Measurements from ENCODE around the gene MAP7.

DNA sequence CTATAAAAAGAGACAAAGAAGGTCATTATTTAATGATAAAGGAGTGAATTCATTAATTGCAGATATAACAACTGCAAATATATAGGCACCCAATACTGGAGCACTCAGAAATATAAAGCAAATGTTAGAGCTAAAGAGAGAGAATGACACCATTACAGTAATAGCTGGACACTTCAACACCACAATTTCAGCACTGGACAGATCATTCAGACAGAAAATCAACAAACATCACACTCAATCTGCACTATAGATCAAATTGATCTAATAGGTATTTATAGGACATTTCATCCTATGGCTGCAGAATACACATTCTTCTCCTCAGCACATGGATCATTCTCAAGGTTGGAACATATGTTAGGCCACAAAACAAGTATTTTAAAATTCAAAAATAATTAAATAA is 72.7 kb downstream of the MAP7 start:
- TF ChIP-seq POLR2A (IDR thresholded peaks at IDR 0.05; ENCODE audit: extremely low read depth, insufficient read length) (no peak), CTCF (IDR thresholded peaks at IDR 0.05; ENCODE audit: low read depth, low read length) (no peak)
- TF ChIP-seq, protein P1, sequence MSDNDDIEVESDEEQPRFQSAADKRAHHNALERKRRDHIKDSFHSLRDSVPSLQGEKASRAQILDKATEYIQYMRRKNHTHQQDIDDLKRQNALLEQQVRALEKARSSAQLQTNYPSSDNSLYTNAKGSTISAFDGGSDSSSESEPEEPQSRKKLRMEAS (IDR thresholded peaks at IDR 0.05; ENCODE audit: low read depth, low read length), result no peak

Data from NB4 (cell line).